NCI-H2227 (cell line): ENCODE measurements around the gene ELP1.
"Not testable (repeated sequence)": the region's sequence is repeated elsewhere in the genome, so short reads cannot be mapped to it uniquely, and the experiment has no call there.

Experiments
- DNase-seq: peaks from one replicate; lab custom pipeline; 2025; ENCODE audit not compliant: unreplicated experiment; lab: John Stamatoyannopoulos, UW

ELP1 gene

GRCh38 chr9:108854641-108855528 is 79.0 kb downstream of the ELP1 start:
- DNase-seq: no peak

DNA sequence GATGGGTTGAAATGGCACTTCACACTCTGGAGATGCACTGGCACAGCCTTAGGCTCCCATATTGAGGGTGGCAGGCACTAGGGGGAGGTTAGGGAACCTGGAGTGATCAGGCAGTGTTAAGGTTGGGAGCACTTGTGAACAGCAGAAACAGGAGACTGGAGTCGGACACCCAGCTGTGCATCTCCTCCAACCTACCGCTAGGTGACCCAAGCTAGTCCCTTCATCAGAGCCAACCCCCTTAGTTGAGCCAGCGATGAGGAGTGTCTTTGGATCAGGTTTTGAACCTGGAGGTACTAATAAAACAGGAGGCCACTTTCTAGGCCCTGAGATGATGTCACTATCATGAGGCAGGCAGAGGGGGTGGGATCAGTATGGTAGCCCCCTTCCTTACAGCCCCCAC is 79.8 kb downstream of the ELP1 start:
- no peak for DNase-seq

- no peak for DNase-seq
These were observed 81.8 kb downstream of the ELP1 start for GRCh38 chr9:108852079-108852478.

GRCh38 chr9:108851138-108851537 is 82.8 kb downstream of the ELP1 start:
- no peak for DNase-seq

- DNase-seq: no peak
These were observed 83.5 kb downstream of the ELP1 start for GRCh38 chr9:108850293-108850897.

GRCh38 chr9:108848296-108848695 is 85.6 kb downstream of the ELP1 start:
- DNase-seq: not testable (repeated sequence)

GRCh38 chr9:108845947-108846346 is 88.0 kb downstream of the ELP1 start:
- no peak for DNase-seq

GRCh38 chr9:108845507-108845906 is 88.4 kb downstream of the ELP1 start:
- DNase-seq: no peak

GRCh38 chr9:108844856-108845255 is 89.1 kb downstream of the ELP1 start:
- no peak for DNase-seq

DNA sequence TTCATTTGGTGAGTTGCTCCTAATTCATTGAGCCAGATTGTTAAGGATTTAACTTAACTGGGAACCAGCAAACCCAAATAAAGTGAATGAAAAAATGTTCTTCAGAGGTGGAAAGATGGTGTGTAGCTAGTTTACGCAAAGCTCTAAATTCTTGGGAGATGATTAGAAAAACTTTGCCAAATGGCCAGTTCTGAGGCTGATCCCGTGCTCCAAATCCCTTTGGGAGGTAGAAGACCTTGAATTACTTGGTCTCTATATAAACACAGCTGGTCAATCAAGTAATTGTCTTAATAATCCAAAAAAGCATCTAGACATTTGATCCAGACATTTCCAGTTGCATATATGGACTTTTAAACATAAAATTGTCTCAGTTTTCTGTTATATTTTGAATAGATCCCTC is 89.5 kb downstream of the ELP1 start:
- DNase-seq: no peak

DNA sequence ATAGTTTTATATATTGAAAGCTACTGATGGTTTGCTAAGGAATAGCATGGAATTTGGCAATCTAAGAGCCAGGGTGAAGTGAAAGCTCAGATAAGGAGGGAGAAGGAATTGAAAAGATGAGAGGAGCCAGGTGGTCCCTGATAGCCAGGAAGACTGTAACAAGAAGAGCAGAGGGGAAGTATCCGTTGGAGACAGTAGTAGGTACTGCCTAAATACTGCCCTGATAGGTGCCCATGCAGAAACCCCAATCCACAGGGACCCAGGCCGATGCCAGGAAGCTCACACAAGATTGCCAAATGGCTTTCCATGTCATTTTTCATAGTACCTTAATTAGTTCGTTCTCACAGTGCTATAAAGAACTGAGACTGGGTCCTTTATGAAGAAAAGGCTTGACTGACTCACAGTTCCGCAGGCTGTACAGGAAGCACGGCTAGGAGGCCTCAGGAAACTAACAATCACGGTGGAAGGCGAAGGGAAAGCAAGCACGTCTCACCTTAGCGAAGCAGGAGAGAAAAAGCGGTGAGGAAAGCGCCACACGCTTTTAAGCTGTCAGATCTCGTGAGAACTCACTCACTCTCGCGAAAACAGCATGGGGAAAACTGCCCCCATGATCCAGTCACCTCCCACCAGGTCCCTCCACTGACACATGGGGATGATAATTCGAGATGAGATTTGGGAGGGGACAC is 91.2 kb downstream of the ELP1 start:
- no peak for DNase-seq

DNA sequence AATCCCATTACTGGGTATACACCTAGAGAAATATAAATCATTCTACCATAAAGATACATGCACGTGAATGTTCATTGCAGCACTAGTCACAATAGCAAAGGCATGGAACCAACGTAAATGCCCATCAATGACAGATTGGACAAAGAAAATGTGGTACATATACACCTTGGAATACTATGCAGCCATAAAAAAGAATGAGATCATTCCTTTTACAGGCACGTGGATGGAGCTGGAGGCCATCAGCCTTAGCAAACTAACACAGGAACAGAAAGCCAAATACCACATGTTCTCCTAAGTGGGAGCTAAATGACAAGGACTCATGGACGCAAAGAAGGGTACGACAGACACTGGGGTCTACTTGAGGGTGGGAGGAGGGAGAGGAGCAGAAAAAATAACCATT is 94.4 kb downstream of the ELP1 start:
- not testable (repeated sequence) for DNase-seq

DNA sequence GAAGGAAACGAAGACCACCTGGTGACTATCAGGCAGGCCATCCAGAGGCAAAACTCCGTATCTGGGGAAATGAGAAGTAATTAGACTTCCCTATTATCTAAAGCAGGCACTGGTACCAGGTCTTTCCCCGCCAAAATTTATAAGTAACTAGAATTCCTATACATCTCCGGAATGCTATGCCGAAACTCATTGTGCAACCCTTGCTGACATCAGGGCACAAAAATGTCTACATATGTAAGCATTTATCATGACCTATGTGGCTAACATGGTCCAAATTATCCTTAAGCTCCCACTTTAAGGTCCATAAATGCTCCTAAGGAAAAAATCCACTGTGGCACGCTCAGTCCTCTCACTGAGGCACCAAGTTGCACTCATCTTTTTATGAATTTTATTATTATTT is 95.9 kb downstream of the ELP1 start:
- no peak for DNase-seq

- DNase-seq: no peak
These were observed 96.4 kb downstream of the ELP1 start for GRCh38 chr9:108837530-108837929.

DNA sequence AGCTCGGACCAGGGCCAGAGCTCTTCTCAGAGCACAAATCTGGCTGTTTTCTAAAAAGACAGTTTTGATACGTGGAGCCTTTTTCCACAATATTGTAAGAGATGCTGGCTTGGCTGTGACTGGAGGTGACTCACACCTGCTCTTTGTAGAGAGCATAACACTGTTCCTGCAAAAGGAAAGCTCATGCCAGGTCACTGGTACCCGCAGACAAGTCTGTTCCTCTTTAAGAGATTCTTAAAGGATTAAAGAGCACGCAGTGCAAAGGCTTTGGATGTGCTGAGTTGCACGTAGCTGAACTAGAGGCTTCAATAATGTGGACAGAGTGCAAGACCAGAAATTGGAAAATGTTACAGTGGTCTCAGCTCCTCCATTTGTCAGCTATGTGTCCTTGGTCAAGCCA is 97.1 kb downstream of the ELP1 start:
- no peak for DNase-seq

GRCh38 chr9:108836319-108836718 is 97.6 kb downstream of the ELP1 start:
- DNase-seq: no peak

- DNase-seq: no peak
These were observed 98.1 kb downstream of the ELP1 start for GRCh38 chr9:108835831-108836230.

GRCh38 chr9:108834959-108835665 is 98.8 kb downstream of the ELP1 start:
- DNase-seq: no peak

DNA sequence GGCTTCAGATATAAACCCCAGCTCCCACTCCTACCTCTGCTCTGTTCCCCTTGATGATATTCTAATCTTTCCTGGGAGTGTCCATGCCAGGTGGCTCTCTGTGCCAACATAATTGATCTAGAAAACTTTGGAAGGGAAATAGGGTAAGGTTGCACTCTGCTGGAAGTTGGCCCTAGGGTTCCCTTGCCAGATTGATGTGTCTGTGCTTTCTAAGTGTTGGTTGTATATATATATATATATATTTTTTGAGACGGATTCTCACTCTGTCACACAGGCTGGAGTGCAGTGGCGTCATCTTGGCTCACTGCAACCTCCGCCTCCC is 101.8 kb downstream of the ELP1 start:
- DNase-seq: no peak

- DNase-seq: no peak
These were observed 102.3 kb downstream of the ELP1 start for GRCh38 chr9:108831496-108832178.

- DNase-seq: no peak
These were observed 103.7 kb downstream of the ELP1 start for GRCh38 chr9:108830272-108830671.
